Measurements from ENCODE around the gene FSIP1.

FSIP1 gene

DNA sequence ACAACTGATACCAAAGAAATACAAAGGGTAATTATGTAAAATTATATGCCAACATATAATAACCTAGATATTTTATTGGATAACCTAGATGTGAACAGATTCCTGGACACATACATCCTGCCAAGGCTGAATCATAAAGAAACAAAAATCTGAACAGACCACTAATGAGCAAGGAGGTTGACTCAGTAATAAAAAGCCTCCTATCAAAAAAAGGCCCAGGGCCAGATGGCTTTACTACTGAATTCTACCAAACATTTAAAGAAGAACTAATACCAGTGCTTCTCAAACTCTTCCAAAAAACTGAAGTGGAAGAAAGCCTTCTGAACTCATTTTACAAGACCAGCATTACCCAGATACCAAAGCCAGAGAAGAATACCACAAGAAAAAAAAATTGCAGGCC, 169.4 kb downstream of the FSIP1 start:
- no peak for DNase-seq

- no peak for DNase-seq
These were observed 172.0 kb downstream of the FSIP1 start for GRCh38 chr15:39610665-39611064.

- no peak for DNase-seq
These were observed 173.3 kb downstream of the FSIP1 start for GRCh38 chr15:39609166-39609916.

GRCh38 chr15:39608185-39609139, 174.2 kb downstream of the FSIP1 start:
- no peak for DNase-seq

DNA sequence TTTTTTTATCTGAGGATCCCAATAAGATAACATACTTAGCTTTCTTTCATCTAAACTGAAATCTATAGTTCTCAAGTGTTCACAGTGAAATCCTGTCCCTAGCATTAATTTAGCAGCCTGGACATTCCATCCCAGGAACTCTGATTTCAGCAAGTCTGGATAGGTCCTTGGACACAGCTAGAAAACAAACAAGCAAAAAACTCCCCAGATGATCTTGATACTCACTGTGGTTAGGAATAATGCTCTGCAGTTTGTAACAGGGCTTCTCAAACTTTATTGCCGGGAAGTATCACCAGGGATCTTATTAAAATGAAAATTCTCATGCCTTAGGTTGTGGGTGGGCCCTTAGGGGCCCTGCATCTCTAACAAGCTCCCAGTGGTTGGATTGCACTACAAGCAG, 177.5 kb downstream of the FSIP1 start:
- DNase-seq = no peak

- no peak for DNase-seq
These were observed 180.5 kb downstream of the FSIP1 start for GRCh38 chr15:39602143-39602542.

DNA sequence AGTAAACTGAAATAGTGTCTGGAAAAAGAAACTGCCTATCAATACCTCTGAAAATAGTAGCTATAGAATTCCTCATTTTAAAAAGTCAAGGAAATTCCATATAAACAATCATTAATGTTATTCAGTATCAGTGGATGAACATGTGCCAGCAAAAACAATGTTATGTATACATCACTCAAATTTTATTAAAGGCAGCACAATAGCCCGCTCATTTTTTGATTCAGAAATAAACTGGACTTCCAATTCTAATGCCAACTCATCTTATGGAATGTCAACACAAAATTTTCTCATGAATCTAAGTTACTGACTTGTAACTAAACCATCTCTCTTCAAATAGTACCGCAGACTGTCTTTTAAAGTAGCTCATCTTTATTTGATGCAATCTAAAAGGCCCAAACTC, 182.8 kb downstream of the FSIP1 start:
- DNase-seq = no peak

- no peak for DNase-seq
These were observed 183.4 kb downstream of the FSIP1 start for GRCh38 chr15:39598958-39599845.

GRCh38 chr15:39598186-39598850, 184.3 kb downstream of the FSIP1 start:
- DNase-seq = no peak

DNA sequence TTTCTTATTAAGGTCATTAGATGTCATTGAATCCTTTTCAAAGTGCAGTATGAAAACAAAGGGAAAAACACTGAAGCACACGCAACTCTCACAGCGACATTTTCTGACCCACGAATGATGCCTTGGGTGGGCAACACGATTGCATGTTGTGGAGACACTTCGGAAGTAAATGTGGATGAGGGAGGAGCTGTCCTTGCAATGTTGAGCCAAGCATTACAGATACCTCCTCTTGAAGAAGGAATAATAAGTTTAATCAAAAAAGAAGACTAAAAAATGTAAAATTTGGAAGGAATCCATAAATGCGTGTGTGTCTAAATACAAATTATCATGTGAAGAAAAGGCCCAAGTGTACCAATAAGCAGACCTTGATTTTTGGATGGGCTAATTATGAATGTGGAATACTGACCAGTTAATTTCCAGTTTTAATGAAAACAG, 184.9 kb downstream of the FSIP1 start:
- DNase-seq = no peak

DNA sequence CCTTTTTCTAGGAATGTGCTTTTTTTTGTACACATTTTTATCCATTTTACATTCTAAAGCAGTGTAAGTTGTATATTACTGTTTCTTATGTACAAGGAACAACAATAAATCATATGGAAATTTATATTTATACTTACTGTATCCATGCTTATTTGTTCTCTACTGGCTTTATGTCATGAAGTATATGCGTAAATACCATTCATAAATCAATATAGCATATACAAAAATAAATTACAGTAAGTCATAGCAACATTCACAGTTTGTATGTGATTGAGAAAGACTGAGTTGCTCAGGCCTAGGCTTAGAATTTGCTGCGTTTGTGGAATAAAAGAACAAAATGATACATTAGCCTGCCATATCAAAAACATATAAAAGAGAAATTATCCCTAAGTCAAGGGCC, 185.3 kb downstream of the FSIP1 start:
- no peak for DNase-seq

DNA sequence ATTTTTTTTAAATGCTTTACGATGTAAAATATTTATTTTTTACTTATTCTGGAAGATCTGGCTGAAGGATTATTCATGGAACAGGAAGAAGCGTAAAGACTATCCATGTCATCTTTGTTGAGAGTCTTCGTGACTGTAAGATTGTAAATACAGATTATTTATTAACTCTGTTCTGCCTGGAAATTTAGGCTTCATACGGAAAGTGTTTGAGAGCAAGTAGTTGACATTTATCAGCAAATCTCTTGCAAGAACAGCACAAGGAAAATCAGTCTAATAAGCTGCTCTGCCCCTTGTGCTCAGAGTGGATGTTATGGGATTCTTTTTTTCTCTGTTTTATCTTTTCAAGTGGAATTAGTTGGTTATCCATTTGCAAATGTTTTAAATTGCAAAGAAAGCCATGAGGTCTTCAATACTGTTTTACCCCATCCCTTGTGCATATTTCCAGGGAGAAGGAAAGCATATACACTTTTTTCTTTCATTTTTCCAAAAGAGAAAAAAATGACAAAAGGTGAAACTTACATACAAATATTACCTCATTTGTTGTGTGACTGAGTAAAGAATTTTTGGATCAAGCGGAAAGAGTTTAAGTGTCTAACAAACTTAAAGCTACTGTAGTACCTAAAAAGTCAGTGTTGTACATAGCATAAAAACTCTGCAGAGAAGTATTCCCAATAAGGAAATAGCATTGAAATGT, 186.1 kb downstream of the FSIP1 start:
- no peak for DNase-seq

- no peak for DNase-seq
These were observed 187.1 kb downstream of the FSIP1 start for GRCh38 chr15:39595338-39596221.

GRCh38 chr15:39594446-39595337, 187.9 kb downstream of the FSIP1 start:
- no peak for DNase-seq

DNA sequence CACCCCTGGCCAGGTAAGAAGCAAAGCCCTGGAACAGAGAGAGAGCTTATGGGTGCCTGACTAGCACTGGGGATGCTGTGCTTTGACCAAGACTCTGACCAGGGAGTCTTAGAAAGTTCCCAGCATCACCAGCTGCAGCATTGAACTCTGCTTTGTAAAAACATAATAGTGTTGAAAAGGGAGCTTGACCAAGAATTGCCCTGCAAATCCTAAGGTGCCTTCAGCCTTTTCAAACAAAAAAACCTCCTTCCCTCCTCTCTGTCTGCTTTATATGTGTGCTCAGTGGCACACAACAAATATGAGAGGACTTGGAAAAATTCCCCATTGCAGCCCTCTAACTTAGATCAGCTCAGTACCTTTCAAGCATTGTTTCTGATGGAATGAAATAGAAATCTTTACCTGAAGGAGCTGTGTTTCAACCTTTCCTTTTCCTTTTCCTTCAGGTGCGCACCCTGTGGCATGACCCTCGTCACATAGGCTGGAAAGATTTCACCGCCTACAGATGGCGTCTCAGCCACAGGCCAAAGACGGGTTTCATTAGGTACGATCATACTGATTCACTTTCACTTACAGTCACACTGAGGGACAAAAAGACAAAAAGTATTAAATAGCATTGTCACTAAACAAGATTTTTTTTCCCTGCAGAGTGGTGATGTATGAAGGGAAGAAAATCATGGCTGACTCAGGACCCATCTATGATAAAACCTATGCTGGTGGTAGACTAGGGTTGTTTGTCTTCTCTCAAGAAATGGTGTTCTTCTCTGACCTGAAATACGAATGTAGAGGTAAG, 188.8 kb downstream of the FSIP1 start:
- DNase-seq = no peak

DNA sequence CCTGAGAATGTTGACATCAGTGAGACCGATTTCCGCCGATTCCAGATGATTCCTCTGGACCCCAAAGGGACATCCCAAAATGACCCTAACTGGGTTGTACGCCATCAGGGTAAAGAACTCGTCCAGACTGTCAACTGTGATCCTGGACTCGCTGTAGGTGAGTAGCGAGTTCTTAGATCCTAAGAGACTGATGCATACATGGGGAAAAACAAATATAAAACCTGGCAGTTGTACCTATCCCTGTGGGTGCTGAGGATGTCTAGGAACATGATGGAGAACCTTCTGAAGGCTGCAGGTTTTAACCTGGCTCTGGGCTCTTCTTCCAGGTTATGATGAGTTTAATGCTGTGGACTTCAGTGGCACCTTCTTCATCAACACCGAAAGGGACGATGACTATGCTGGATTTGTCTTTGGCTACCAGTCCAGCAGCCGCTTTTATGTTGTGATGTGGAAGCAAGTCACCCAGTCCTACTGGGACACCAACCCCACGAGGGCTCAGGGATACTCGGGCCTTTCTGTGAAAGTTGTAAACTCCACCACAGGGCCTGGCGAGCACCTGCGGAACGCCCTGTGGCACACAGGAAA, 189.5 kb downstream of the FSIP1 start:
- DNase-seq = no peak

DNA sequence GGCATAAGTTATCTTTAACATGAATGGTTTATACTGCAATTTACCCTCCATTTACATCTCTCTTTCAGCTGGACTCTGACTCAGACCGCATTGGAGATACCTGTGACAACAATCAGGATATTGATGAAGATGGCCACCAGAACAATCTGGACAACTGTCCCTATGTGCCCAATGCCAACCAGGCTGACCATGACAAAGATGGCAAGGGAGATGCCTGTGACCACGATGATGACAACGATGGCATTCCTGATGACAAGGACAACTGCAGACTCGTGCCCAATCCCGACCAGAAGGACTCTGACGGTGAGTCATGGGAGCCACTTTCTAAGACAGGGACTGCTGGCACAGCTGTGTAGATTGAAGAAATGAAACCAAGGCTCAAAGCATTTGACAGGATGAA, 190.1 kb downstream of the FSIP1 start:
- DNase-seq = no peak

DNA sequence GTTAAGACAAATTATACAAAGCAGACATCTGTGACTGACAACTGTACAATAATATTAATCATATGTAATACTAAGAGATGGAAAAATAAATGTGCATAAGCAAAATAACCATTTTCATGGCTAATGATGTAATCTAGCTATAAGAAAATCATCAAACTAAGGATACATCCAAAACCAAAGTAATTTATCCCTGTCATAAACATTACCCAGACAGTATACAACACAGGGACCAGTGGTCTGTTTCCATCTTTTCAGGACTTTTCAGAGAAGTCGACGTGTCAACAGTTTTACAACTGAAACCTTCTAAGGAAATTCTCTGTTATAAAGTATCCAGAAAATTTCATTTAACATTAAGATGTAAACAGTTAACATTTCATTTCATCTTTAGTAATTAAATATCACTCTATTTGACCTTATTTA, 190.7 kb downstream of the FSIP1 start:
- DNase-seq = no peak
